HG02981 (cell line): ENCODE measurements around the gene FAM53C.
A peak's percentile ranks its signal among the peaks of the same experiment; 100 is the strongest.

ENCODE experiments used
- ATAC-seq: cut with Tn5 transposase; IDR thresholded peaks from one replicate; pipeline ENCODE4 v1.9.1; 2021; ENCODE audit warnings: mild to moderate bottlenecking, moderate library complexity; ENCODE audit not compliant: unreplicated experiment

FAM53C gene

GRCh38 chr5:138351056-138351455 lies 13.0 kb downstream of the FAM53C start:
- no peak for ATAC-seq

DNA sequence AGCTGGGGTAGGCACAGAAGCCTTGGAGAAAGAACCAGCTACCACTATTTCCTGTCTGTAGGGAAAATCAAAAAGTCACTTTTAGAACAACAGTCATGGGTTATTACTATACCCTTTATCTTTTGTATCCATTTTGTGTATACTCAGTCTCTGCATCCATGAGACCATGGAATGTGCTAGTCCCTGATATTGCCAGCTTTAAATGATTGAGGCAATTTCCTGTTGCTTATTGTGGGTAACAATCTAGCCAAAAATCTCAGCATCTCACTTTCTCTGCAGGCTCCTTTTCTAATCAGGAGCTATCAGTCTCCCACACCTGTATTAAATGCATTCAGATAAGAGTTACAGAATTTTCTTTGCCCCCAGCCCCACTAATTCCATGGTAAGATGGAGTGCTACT lies 13.5 kb downstream of the FAM53C start:
- no peak for ATAC-seq

DNA sequence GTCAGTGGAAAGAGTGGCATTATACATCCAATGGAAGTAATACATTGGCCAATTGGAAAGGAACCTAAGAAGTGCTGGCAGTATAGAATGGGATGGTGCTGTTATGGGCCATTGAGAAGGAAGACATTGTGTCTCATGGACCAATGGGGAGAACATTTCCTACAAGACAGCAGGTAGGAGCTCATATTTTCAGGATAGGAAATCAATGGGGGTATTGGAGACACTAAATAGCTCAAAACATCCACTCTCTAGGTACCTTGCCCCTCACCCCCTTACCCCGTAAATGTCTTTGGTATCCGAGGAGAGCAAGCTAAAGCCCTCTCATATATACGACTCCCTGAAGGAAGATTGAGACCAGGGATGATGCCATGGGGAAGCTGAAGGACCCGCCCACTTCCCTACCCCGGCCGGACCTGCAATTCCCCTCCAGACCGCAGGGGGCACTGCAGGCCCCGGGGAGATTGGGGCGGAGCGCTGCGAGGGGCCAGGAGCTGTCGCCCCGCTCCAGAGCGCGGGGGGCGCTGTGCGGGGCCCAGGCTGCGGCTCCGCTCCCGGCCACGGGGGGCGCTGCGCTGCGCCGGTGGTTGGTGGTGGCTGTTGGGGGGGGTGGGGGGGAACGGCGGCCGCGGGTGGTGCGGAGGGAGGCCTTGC lies 14.1 kb downstream of the FAM53C start, which contains the start of gene KDM3B:
Gene KDM3B, plus strand, starts transcription at position 615 of the 651 bp plus-strand sequence. CDS start 111 bp downstream, outside the sequence.
- peak; percentile 61 for ATAC-seq

DNA sequence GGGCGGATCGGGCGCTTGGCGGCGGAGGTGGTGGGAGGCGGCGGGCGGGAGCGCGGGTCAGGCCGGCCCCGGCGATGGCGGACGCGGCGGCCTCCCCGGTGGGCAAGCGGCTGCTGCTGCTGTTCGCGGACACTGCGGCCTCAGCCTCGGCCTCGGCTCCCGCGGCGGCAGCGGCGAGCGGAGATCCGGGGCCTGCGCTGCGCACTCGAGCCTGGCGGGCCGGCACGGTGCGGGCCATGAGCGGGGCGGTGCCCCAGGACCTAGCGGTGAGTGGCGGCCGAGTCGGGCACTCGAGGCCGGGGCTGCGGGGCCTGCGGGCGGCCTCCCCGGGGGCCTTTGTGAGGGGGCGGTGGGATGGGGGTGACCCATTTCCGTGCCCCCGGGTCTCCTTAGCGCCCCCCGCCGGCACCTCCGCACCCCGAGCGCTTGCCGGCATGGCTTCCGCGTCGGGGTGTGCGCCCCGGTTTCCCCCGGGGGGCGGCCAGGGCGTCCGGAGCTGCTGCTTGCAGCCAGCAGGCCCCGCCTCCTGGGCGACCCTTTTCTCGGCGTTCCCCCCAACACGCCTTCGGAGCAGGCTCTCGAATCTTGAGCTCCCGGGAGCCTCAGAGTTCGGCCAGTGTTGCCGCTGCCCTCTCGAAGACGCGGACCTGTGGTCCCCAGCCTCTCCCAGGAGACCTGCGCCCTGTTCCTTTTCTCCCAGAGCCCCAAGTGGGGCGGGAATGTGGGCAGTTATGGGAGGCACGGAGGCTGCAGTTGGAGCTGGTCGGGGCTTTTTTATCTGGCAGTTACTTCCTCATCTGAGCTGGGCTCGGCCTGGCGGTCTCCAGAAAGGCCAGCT lies 14.9 kb downstream of the FAM53C start:
- ATAC-seq: peak; percentile 31

DNA sequence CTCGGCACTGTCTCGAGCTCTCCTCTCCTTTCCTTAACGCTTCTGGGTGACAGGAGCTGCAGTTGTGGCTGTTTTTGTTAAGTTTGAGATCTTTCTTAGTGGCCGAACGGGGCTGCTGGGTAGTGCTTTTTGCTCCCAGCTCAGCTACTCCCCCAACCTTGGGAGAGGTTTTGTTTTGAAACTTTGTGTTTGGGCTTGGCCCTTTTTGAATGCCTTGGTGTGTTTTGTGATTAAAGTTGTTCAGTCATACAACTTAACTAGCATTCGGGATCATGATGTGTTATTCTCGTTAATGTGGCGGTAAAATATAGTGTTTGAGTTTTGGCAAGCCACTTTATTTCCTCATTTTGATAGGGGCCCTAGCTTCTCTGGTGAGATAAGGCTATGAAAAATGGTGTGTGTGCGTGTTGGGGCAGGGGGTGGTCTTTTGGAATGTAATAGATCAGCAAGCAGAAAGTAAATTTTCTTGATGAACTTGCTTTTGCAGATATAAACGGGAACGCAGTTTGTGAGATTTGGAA lies 15.6 kb downstream of the FAM53C start:
- no peak for ATAC-seq

DNA sequence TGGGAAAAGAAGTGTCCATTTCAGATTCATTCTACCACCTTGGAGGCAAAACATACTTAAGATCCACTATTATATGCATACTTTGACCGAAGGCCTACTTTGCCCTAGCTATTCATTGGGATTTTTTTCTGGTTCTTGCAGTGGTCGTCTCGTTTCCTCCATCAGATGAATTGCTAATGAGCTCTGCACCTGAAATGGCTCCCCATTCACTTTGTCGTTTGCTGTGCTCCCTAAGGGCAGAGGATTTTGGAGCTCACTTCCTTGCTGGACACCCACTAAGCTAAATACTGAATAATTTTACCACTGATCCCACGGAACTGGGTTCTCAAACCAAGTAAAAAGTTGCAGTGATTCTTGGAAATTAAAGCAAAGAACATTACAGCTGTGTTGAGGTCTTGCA lies 16.3 kb downstream of the FAM53C start:
- no peak for ATAC-seq

GRCh38 chr5:138354926-138355378 lies 16.9 kb downstream of the FAM53C start:
- peak; percentile 44 for ATAC-seq

DNA sequence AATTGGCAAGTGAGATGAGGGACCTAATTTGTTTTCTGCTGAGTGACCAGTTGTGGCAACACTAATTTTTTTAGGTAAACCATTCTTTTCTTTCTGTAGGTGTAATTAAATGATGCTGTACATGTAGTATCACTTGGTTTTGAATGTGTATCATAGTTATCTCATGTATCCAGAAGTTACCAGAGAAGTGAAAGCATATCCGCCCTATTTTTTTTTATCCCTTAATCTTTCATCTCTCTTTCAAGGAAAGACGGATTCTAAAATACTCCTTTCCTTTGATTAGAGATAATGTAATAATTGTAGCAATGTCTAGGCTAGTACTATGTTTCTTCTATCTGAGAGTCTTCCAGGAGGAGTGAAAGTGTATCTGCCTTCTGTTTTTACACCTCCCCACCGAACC lies 21.6 kb downstream of the FAM53C start:
- no peak for ATAC-seq

- ATAC-seq: no peak
Measured at GRCh38 chr5:138360941-138361452, 22.9 kb downstream of the FAM53C start.

DNA sequence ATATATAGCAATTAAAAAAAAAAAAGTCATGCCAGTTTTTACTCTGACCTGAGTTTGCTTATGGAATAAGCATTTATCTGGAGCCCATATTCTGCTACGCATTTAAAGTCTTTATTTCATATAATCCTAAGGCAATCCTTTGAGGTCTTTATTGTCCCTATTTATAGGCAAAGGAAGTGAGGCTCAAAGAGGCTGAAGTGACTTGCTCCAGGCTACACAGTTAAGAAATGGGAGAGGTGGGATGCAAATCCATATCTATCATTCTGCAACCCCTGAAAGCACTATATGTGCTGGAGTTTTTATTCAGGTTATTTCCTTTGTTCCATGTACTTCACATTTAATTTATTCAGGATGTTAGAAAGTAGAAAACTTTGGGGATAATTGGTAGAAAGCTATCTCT lies 26.5 kb downstream of the FAM53C start:
- ATAC-seq: no peak

DNA sequence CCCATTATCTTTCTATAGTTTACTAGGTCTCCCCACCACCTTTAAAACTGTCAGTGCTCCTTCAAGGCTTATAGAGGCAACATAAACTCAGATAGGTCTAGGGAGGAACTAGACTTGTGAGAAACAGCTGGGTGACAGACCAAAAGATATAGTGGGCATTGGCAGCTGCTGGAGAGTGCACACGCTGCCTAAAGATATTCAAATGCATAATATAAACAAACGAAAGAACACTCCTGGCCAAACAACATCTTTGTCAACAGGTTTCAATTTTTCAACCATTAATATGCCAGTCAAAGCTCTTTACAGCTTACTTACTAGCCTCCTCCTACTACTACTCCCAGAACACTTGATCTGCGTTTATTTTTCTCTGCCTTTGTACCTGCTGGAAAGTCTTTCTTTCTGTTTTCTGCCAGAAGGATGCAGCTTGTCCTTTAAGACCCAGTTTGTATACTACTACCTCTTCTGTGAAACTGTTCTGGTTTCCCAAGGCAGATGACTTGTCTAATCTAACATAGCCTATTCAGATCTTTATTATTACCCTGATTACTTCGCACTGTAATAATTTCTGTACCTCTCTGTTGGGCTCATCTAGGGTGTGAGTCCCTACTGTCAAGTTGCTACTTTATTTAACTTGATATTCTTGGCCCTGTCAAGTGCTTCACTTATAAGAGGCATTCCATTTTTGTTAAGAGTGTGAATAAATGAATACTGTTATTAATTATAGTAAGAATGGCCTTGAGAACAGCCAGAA lies 28.7 kb downstream of the FAM53C start:
- ATAC-seq: no peak

GRCh38 chr5:138369261-138369660 lies 31.2 kb downstream of the FAM53C start:
- no peak for ATAC-seq

- no peak for ATAC-seq
Measured at GRCh38 chr5:138369706-138370105, 31.6 kb downstream of the FAM53C start.

- no peak for ATAC-seq
Measured at GRCh38 chr5:138370537-138370936, 32.5 kb downstream of the FAM53C start.

DNA sequence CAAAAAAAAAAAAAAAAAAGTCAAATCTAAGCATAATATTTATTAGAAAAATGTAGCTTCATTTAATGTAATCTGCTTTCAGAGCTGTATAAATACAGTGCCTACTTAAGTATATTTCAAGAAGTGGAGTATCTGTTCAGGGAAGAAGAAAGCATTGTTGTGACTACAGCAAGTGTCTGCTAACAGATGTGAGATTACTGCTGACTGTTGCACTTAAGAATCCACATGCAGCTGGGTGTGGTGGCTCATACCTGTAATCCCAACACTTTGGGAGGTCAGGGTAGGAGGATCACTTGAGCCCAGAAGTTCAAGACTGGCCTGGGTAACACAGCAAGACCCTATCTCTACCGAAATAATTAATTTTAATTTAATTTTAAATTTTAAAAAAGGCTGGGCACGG lies 33.4 kb downstream of the FAM53C start:
- no peak for ATAC-seq

DNA sequence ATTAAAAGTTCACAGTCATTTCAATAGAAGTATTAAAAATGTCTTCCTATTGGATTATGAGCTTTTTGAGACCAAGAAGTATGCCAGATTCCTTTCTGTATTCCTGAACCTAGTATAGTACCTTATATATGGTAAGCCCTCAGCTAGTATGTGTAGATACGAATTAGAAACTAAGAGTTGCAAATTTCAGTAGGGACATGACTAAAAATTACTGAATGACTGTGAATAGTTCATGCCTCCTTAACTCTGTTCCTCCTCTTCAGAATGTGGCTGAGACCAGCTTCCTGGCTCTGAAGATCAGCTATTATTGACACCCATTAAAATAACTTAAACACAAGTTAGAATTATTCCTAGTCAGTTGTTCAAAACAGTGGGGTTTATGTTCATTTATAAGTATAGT lies 34.2 kb downstream of the FAM53C start:
- ATAC-seq: peak; percentile 72

DNA sequence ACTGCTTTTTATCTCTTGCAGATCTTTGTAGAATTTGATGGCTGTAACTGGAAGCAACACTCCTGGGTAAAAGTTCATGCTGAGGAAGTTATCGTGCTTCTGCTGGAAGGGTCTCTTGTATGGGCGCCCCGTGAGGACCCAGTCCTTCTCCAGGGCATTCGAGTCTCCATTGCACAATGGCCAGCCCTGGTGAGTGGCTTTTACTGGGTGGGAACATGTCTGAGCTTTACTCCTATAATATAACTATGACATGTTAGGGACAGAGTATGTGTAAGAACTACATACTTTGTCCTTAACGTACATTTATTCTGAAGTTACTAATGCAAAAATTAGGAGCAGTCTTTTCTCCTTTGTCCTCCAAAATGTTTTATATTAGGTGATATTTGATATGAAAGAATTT lies 34.6 kb downstream of the FAM53C start:
- ATAC-seq: no peak

DNA sequence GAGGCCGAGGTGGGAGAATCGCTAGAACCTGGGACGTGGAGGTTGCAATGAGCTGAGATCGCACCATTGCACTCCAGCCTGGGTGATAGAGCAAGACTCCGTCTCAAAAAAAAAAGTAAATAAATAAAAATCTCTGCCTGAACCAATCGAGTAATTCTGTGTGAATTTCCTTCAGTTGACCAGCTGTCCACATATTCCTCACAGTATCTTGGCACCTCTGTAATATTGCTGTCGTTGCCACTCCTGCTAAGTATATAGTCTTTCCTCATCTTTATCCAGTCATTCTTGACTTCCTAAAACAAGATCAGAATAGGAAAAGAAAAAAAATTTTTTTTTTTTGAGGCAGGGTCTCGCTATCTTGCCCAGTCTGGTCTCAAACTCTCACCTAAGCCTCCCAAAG lies 44.3 kb downstream of the FAM53C start:
- ATAC-seq: no peak

DNA sequence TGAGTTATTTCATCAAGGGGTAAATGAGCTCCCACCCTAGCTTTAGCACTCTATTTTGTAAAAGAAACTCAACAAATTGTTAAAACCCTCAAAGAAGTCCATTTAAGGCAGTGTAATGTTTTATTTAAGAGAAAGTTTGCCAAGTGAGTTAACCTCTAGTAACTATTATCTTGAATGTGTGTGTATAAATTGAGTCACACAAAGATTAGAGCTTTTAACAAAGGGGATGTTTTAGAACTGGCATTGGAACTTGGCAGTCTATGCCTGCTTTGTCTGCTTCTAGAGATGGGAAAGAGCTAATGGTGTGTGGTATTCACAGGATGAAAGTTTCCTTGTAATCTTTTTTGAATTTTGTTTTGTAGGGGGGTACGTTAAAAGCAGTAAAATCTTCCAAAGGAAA lies 47.6 kb downstream of the FAM53C start:
- ATAC-seq: no peak

- ATAC-seq: no peak
Measured at GRCh38 chr5:138386290-138386689, 48.2 kb downstream of the FAM53C start.

DNA sequence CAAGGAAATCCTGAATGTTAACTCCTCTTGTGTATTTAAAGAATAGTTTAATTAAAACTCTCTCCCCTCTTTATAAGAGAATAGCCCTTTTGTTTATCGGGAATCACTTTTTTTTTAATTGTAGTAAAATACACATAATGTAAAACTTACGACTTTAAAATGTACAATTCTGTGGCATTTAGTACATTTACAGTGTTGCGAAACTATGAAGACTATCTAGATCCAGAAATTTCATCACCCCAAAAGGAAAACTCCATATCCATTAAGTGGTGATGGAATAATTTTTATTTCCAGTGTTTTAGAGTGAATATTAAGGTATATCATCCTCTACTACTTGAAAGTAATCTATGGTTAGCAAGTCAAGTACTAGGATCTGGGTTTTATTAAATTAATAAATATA lies 51.3 kb downstream of the FAM53C start:
- ATAC-seq: no peak
